SU-DHL-6 (cell line): ENCODE measurements around the gene SLC35B2.

Experiments
- EZH2phosphoT487 ChIP-seq: fragments of 200-600 bp; sonication (generic), shearing (Covaris generic); conservative IDR thresholded peaks from 2 replicates; pipeline ENCODE4 v1.6.1; 2018; ENCODE audit warnings: mild to moderate bottlenecking, antibody characterized with exemption, low read length, moderate library complexity, mixed read lengths
- TF ChIP-seq, protein P1 (sequence below): fragments of 200-600 bp; sonication (generic); IDR thresholded peaks from one replicate; pipeline ENCODE4 v1.5.1; 2017; ENCODE audit warnings: antibody characterized with exemption, mild to moderate bottlenecking, low read length, moderate library complexity; ENCODE audit not compliant: insufficient read depth, poor library complexity, severe bottlenecking

DNA sequence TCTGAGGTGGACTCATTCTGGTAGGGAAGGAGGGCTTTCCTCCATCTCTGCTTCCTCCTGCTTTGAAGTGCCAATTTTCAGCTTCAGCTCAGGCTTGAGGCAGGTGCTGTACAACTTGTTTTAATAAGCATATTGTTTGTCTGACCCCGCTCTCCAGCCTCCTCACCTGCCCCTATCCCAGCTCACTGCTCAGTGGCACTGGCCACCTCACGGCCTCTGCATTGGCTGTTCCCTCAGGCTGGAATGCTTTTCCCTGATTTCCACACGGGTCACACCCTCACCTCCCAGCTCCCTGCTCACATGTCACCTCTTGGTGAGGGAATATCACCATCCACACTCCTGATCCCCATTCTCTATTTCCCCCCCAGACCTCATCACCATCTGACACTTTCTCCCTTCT lies 41.5 kb upstream of the SLC35B2 start:
- TF ChIP-seq, protein P1, sequence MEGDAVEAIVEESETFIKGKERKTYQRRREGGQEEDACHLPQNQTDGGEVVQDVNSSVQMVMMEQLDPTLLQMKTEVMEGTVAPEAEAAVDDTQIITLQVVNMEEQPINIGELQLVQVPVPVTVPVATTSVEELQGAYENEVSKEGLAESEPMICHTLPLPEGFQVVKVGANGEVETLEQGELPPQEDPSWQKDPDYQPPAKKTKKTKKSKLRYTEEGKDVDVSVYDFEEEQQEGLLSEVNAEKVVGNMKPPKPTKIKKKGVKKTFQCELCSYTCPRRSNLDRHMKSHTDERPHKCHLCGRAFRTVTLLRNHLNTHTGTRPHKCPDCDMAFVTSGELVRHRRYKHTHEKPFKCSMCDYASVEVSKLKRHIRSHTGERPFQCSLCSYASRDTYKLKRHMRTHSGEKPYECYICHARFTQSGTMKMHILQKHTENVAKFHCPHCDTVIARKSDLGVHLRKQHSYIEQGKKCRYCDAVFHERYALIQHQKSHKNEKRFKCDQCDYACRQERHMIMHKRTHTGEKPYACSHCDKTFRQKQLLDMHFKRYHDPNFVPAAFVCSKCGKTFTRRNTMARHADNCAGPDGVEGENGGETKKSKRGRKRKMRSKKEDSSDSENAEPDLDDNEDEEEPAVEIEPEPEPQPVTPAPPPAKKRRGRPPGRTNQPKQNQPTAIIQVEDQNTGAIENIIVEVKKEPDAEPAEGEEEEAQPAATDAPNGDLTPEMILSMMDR = no peak
- no peak for TF ChIP-seq EZH2phosphoT487
